IPS-18a (cell line): ENCODE measurements around the gene CREBRF.
"Not testable (repeated sequence)": the region's sequence is repeated elsewhere in the genome, so short reads cannot be mapped to it uniquely, and the experiment has no call there.

Source experiments
- H3K27ac ChIP-seq: one replicate; pipeline ENCODE4 v1.5.1; 2013; ENCODE audit warnings: low read length
- H3K27me3 ChIP-seq: one replicate; pipeline ENCODE4 v1.6.1; 2013; ENCODE audit warnings: mild to moderate bottlenecking, low read length; ENCODE audit not compliant: control insufficient read depth, insufficient read depth
- H3K36me3 ChIP-seq: one replicate; pipeline ENCODE4 v1.6.1; 2013; ENCODE audit warnings: low read depth, low read length; ENCODE audit not compliant: control insufficient read depth
- H3K4me1 ChIP-seq: one replicate; pipeline ENCODE4 v1.6.1; 2013; ENCODE audit warnings: low read depth, low read length; ENCODE audit not compliant: control insufficient read depth
- H3K4me3 ChIP-seq: one replicate; pipeline ENCODE4 v1.5.1; 2013; ENCODE audit warnings: low read length
- H3K9ac ChIP-seq: one replicate; pipeline ENCODE4 v1.6.1; 2013; ENCODE audit warnings: mild to moderate bottlenecking, low read length, moderate library complexity
- H3K9me3 ChIP-seq: one replicate; pipeline ENCODE4 v1.6.1; 2013; ENCODE audit warnings: low read depth, low read length; ENCODE audit not compliant: control insufficient read depth

Gene CREBRF

GRCh38 chr5:173094012-173094661 is 38.0 kb downstream of the CREBRF start:
- H3K27me3 ChIP-seq, result no peaks in the 10 kb centered on the region
- no peak overlapping the region for H3K4me3 ChIP-seq
- H3K4me1 ChIP-seq, result no peaks in the 10 kb centered on the region
- H3K27ac ChIP-seq, result no peak overlapping the region
- H3K9me3 ChIP-seq, result no peaks in the 10 kb centered on the region
- H3K9ac ChIP-seq, result no peak overlapping the region
- no peaks in the 10 kb centered on the region for H3K36me3 ChIP-seq

- H3K9me3 ChIP-seq, result no peaks in the 10 kb centered on the region
- no peaks in the 10 kb centered on the region for H3K4me1 ChIP-seq
- H3K36me3 ChIP-seq, result no peaks in the 10 kb centered on the region
- H3K27ac ChIP-seq, result no peak overlapping the region
- H3K9ac ChIP-seq, result no peak overlapping the region
- H3K4me3 ChIP-seq, result no peak overlapping the region
- H3K27me3 ChIP-seq, result no peaks in the 10 kb centered on the region
Observed at GRCh38 chr5:173098787-173099186, 42.6 kb downstream of the CREBRF start.

- H3K27me3 ChIP-seq, result no peaks in the 10 kb centered on the region
- H3K4me1 ChIP-seq, result no peaks in the 10 kb centered on the region
- H3K9me3 ChIP-seq, result no peaks in the 10 kb centered on the region
- no peak overlapping the region for H3K27ac ChIP-seq
- no peak overlapping the region for H3K9ac ChIP-seq
- no peak overlapping the region for H3K4me3 ChIP-seq
- H3K36me3 ChIP-seq, result no peaks in the 10 kb centered on the region
Observed at GRCh38 chr5:173099461-173099860, 43.3 kb downstream of the CREBRF start.

- H3K27me3 ChIP-seq, result no peaks in the 10 kb centered on the region
- no peaks in the 10 kb centered on the region for H3K4me1 ChIP-seq
- no peaks in the 10 kb centered on the region for H3K36me3 ChIP-seq
- H3K27ac ChIP-seq, result no peak overlapping the region
- H3K9ac ChIP-seq, result no peak overlapping the region
- H3K4me3 ChIP-seq, result no peak overlapping the region
- H3K9me3 ChIP-seq, result no peaks in the 10 kb centered on the region
Observed at GRCh38 chr5:173101245-173101644, 45.1 kb downstream of the CREBRF start.

GRCh38 chr5:173103411-173103810 is 47.3 kb downstream of the CREBRF start:
- H3K36me3 ChIP-seq, result no peaks in the 10 kb centered on the region
- no peak overlapping the region for H3K4me3 ChIP-seq
- H3K27me3 ChIP-seq, result no peaks in the 10 kb centered on the region
- no peaks in the 10 kb centered on the region for H3K9me3 ChIP-seq
- H3K27ac ChIP-seq, result no peak overlapping the region
- no peak overlapping the region for H3K9ac ChIP-seq
- H3K4me1 ChIP-seq, result no peaks in the 10 kb centered on the region

- no peak overlapping the region for H3K4me3 ChIP-seq
- H3K27me3 ChIP-seq, result no peaks in the 10 kb centered on the region
- H3K4me1 ChIP-seq, result peaks cover 6% of the 10 kb centered on the region
- no peak overlapping the region for H3K9ac ChIP-seq
- no peak overlapping the region for H3K27ac ChIP-seq
- no peaks in the 10 kb centered on the region for H3K9me3 ChIP-seq
- H3K36me3 ChIP-seq, result no peaks in the 10 kb centered on the region
Observed at GRCh38 chr5:173108914-173109313, 52.8 kb downstream of the CREBRF start.

- H3K9ac ChIP-seq, result no peak overlapping the region
- no peak overlapping the region for H3K4me3 ChIP-seq
- H3K27me3 ChIP-seq, result no peaks in the 10 kb centered on the region
- no peaks in the 10 kb centered on the region for H3K36me3 ChIP-seq
- H3K27ac ChIP-seq, result no peak overlapping the region
- H3K9me3 ChIP-seq, result no peaks in the 10 kb centered on the region
- no peaks in the 10 kb centered on the region for H3K4me1 ChIP-seq
Observed at GRCh38 chr5:173114536-173114935, 58.4 kb downstream of the CREBRF start.

- Histone ChIP-seq H3K4me1 (no peaks in the 10 kb centered on the region), H3K27ac (no peak overlapping the region), H3K27me3 (no peaks in the 10 kb centered on the region), H3K9me3 (no peaks in the 10 kb centered on the region), H3K4me3 (no peak overlapping the region), H3K9ac (no peak overlapping the region), H3K36me3 (no peaks in the 10 kb centered on the region)
Observed at GRCh38 chr5:173119719-173120118, 63.6 kb downstream of the CREBRF start.

GRCh38 chr5:173123416-173123815 is 67.3 kb downstream of the CREBRF start:
- Histone ChIP-seq H3K9ac (no peak overlapping the region), H3K9me3 (no peaks in the 10 kb centered on the region), H3K36me3 (no peaks in the 10 kb centered on the region), H3K4me1 (no peaks in the 10 kb centered on the region), H3K27me3 (no peaks in the 10 kb centered on the region), H3K4me3 (no peak overlapping the region), H3K27ac (no peak overlapping the region)

- H3K27ac ChIP-seq, H3K27me3 ChIP-seq, H3K9ac ChIP-seq, H3K4me1 ChIP-seq, H3K36me3 ChIP-seq, H3K9me3 ChIP-seq, H3K4me3 ChIP-seq: not testable (repeated sequence)
Observed at GRCh38 chr5:173132166-173132565, 76.0 kb downstream of the CREBRF start.

GRCh38 chr5:173138707-173139106 is 82.6 kb downstream of the CREBRF start:
- H3K36me3 ChIP-seq, result no peaks in the 10 kb centered on the region
- H3K9ac ChIP-seq, result no peak overlapping the region
- H3K4me1 ChIP-seq, result peaks cover 22% of the 10 kb centered on the region
- no peaks in the 10 kb centered on the region for H3K9me3 ChIP-seq
- no peak overlapping the region for H3K4me3 ChIP-seq
- no peaks in the 10 kb centered on the region for H3K27me3 ChIP-seq
- H3K27ac ChIP-seq, result no peak overlapping the region

- Histone ChIP-seq H3K4me3 (no peak overlapping the region), H3K9me3 (no peaks in the 10 kb centered on the region), H3K27ac (no peak overlapping the region), H3K4me1 (peaks cover 22% of the 10 kb centered on the region), H3K27me3 (no peaks in the 10 kb centered on the region), H3K36me3 (no peaks in the 10 kb centered on the region), H3K9ac (no peak overlapping the region)
Observed at GRCh38 chr5:173139631-173140030, 83.5 kb downstream of the CREBRF start.
